HepG2 (cell line): ENCODE measurements around the gene HOXA11. TPM values are rescaled to one million over a fixed set of nuclear protein-coding genes. Genes with fewer than 3 reads are reported as not detected.

Experiments
- ATF3 ChIP-seq: sonication (generic); formaldehyde crosslinking; IDR thresholded peaks from 2 replicates; pipeline ENCODE4 v1.4.0; 2020; ENCODE audit warnings: missing genetic modification reagents
- HNF4A ChIP-seq: sonication (generic); formaldehyde crosslinking; IDR thresholded peaks from 2 replicates; pipeline ENCODE4 v1.4.0; 2020; ENCODE audit warnings: missing genetic modification reagents
- KAT8 ChIP-seq: IDR thresholded peaks from 2 replicates; pipeline ENCODE4 v1.6.1; 2016; ENCODE audit warnings: missing genetic modification reagents, missing compliant biosample characterization
- NCOA5 ChIP-seq: sonication (generic); formaldehyde crosslinking; IDR thresholded peaks from 2 replicates; pipeline ENCODE4 v1.4.0; 2020; ENCODE audit warnings: missing genetic modification reagents
- POLR2G ChIP-seq: fragments of 200-400 bp; formaldehyde crosslinking; IDR thresholded peaks from 2 replicates; pipeline ENCODE4 v1.6.1; 2018; ENCODE audit warnings: mild to moderate bottlenecking, low read depth, low read length, moderate library complexity
- SSRP1 ChIP-seq: IDR thresholded peaks from 2 replicates; pipeline ENCODE4 v1.6.1; 2016; ENCODE audit warnings: control low read depth
- ZBTB46 ChIP-seq: sonication (generic); formaldehyde crosslinking; IDR thresholded peaks from 2 replicates; pipeline ENCODE4 v1.4.0; 2020; ENCODE audit warnings: mild to moderate bottlenecking, missing genetic modification reagents, borderline replicate concordance
- ZFX ChIP-seq: sonication (generic); formaldehyde crosslinking; IDR thresholded peaks from 2 replicates; pipeline ENCODE4 v1.4.0; 2020; ENCODE audit warnings: mild to moderate bottlenecking, low read depth, missing genetic modification reagents, moderate library complexity
- ZNF136 ChIP-seq: sonication (generic); formaldehyde crosslinking; IDR thresholded peaks from 2 replicates; pipeline ENCODE4 v1.8.1; 2022; ENCODE audit warnings: low read depth, mild to moderate bottlenecking, moderate library complexity, missing genetic modification reagents
- ZNF33A ChIP-seq: sonication (generic); formaldehyde crosslinking; IDR thresholded peaks from 2 replicates; pipeline ENCODE4 v1.5.1; 2020; ENCODE audit warnings: missing genetic modification reagents, mild to moderate bottlenecking, moderate library complexity, borderline replicate concordance
- ZNF687 ChIP-seq: sonication (generic); formaldehyde crosslinking; IDR thresholded peaks from 2 replicates; pipeline ENCODE4 v1.5.1; 2020; ENCODE audit warnings: mild to moderate bottlenecking, missing genetic modification reagents, moderate library complexity
- polyA plus RNA-seq, 8 experiments: library from polyadenylated mRNA; depleted of rRNA in 3 of 8; stranded (reverse) in 7 of 8; unstranded in 1 of 8; fragments of >200 nt; fragmentation: Illumina TruSeq in 4 of 8; extraction: Trizol in 4 of 8; gene quantifications; 2 replicates each; pipeline versions ENCODE4 v1.2.1 to v1.2.3, GENCODE V29; 2011 to 2016; ENCODE audit warnings: low read depth in 4 of 8, missing spikeins in 1 of 8, mixed read lengths in 1 of 8; ENCODE audit not compliant: insufficient read depth in 1 of 8
- total RNA-seq, 5 experiments: library from RNA; depleted of rRNA; stranded (reverse); fragments of >200 nt; fragmentation: Illumina TruSeq; extraction: Trizol; gene quantifications; 2 replicates each; pipeline ENCODE4 v1.2.3, GENCODE V29; 2016; ENCODE audit warnings: low read depth in 1 of 5
- TF ChIP-seq, protein P1 (sequence below), 2 experiments: sonication (generic) in 1 of 2; formaldehyde crosslinking in 1 of 2; IDR thresholded peaks; 2 replicates each; pipeline versions ENCODE4 v1.4.0 to v1.6.1; 2016 to 2020; ENCODE audit warnings: borderline replicate concordance in 1 of 2, low read depth in 1 of 2, mild to moderate bottlenecking in 1 of 2, missing genetic modification reagents in 1 of 2
- TF ChIP-seq, protein P2 (sequence below): sonication (generic); formaldehyde crosslinking; IDR thresholded peaks from 2 replicates; pipeline ENCODE4 v1.4.0; 2020; ENCODE audit warnings: missing genetic modification reagents

The HOXA11 gene
- total and polyA plus RNA-seq, 2 of the 13 experiments (the other 11 are each of a cell fraction or from before 2014, with no cell fraction given), result not detected

DNA sequence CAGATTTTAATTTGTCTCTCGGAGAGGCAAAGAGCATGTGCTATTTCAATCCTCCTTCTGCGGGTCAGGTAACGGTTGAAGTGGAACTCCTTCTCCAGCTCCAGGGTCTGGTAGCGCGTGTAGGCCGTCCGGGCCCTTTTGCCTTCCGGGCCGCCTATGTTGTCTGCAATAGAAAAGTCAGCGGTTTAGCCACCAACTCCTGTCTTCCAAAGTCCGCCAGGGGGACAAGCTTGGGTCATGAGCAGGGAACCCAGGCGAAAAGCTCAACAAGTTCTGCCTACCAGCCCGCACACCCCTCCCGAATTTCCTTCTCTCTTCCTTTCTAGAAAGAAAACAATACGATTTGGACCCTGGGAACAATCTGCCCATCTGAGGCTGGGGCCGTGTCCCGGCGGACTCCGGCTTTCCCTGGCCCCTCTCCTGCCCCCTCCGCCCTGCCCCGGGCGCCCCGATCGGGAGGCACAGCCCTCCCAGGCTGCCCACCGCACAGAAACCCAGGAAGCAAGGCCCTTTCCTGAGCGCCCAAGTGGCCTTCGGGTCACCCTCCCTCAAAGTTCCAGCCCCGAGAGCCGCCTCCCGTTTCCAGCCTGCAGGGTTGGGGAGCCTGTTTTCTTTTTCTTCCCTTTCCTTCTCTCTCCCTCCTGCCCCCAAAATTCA is 43.0 kb downstream of the HOXA11 start (continued):
- TF ChIP-seq ATF3 (CRISPR knock-in tag) (no peak), ZBTB46 (CRISPR knock-in tag) (no peak), SSRP1 (CRISPR knock-in tag) (no peak), POLR2G (peak; percentile 55), ZFX (CRISPR knock-in tag) (peak; percentile 65), HNF4A (CRISPR knock-in tag) (peak; percentile 48), ZNF136 (CRISPR knock-in tag) (no peak), ZNF687 (no peak), NCOA5 (CRISPR knock-in tag) (no peak), ZNF33A (no peak), KAT8 (CRISPR knock-in tag) (no peak)
- TF ChIP-seq, protein P1, sequence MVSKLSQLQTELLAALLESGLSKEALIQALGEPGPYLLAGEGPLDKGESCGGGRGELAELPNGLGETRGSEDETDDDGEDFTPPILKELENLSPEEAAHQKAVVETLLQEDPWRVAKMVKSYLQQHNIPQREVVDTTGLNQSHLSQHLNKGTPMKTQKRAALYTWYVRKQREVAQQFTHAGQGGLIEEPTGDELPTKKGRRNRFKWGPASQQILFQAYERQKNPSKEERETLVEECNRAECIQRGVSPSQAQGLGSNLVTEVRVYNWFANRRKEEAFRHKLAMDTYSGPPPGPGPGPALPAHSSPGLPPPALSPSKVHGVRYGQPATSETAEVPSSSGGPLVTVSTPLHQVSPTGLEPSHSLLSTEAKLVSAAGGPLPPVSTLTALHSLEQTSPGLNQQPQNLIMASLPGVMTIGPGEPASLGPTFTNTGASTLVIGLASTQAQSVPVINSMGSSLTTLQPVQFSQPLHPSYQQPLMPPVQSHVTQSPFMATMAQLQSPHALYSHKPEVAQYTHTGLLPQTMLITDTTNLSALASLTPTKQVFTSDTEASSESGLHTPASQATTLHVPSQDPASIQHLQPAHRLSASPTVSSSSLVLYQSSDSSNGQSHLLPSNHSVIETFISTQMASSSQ (IDR thresholded peaks at IDR 0.05; ENCODE audit: low read depth), result no peak
- TF ChIP-seq, protein P1 (CRISPR knock-in tag; IDR thresholded peaks at IDR 0.05; ENCODE audit: borderline replicate concordance), result no peak
- TF ChIP-seq, protein P2, sequence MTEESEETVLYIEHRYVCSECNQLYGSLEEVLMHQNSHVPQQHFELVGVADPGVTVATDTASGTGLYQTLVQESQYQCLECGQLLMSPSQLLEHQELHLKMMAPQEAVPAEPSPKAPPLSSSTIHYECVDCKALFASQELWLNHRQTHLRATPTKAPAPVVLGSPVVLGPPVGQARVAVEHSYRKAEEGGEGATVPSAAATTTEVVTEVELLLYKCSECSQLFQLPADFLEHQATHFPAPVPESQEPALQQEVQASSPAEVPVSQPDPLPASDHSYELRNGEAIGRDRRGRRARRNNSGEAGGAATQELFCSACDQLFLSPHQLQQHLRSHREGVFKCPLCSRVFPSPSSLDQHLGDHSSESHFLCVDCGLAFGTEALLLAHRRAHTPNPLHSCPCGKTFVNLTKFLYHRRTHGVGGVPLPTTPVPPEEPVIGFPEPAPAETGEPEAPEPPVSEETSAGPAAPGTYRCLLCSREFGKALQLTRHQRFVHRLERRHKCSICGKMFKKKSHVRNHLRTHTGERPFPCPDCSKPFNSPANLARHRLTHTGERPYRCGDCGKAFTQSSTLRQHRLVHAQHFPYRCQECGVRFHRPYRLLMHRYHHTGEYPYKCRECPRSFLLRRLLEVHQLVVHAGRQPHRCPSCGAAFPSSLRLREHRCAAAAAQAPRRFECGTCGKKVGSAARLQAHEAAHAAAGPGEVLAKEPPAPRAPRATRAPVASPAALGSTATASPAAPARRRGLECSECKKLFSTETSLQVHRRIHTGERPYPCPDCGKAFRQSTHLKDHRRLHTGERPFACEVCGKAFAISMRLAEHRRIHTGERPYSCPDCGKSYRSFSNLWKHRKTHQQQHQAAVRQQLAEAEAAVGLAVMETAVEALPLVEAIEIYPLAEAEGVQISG, result no peak
